ENCODE measurements around the gene TPM2. TPM values are rescaled to one million over a fixed set of nuclear protein-coding genes. Genes with fewer than 3 reads are reported as not detected.

TPM2 gene
- total RNA-seq, 1 experiment from 2014 or later, result 7.0 TPM

- intact Hi-C loops (cut with micrococcal nuclease), result no loop called here
- ChIA-PET POLR2A (ENCODE audit: unreplicated experiment) (no interaction called here), CTCF (interaction anchor here (0.6 kb wide), 1 partner anchor 1648 kb away, joined by 3 read pairs; no protein-coding TSS in a partner anchor)
- H3K9ac ChIP-seq (ENCODE audit: low read length), result no peak overlapping the region
- TF ChIP-seq CTCF (conservative IDR thresholded peaks at IDR 0.05; ENCODE audit: low read depth, low read length) (no peak), EZH2 (IDR thresholded peaks at IDR 0.05; ENCODE audit: low read length, unreplicated experiment) (no peak), EZH2phosphoT487 (IDR thresholded peaks at IDR 0.05; ENCODE audit: borderline replicate concordance, low read length) (no peak)
- no peaks in the 10 kb centered on the region for H3K9me3 ChIP-seq (ENCODE audit: low read length)
- no peaks in the 10 kb centered on the region for H3K27me3 ChIP-seq (ENCODE audit: low read length)
- BruUV-seq (replicated peaks), result no TSS peak
- peaks cover 6% of the 10 kb centered on the region; the same call in 1 of the 2 replicates for H3K4me1 ChIP-seq (ENCODE audit: insufficient read depth, low read length)
- H3K27ac ChIP-seq (ENCODE audit: low read length), result no peak overlapping the region
- H3K36me3 ChIP-seq (ENCODE audit: low read depth, low read length), result no peaks in the 10 kb centered on the region
- DNase-seq (no peak), ATAC-seq (no peak)
- no peak overlapping the region for H2AFZ ChIP-seq (ENCODE audit: low read length)
- H3K4me2 ChIP-seq (ENCODE audit: low read length), result no peak overlapping the region
- H3F3A ChIP-seq (ENCODE audit: low read length, unreplicated experiment), result no peaks in the 10 kb centered on the region
- no peaks in the 10 kb centered on the region for H4K20me1 ChIP-seq (ENCODE audit: low read length)
- H3K79me2 ChIP-seq (ENCODE audit: low read length), result no peaks in the 10 kb centered on the region
- H3K4me3 ChIP-seq (ENCODE audit: low read length), result no peak overlapping the region
- H3K9me2 ChIP-seq (replicated peaks; ENCODE audit: low read length), result no peaks in the 10 kb centered on the region
These were observed 14.5 kb downstream of the TPM2 start for GRCh38 chr9:35675204-35675603.

- H3F3A ChIP-seq (ENCODE audit: low read length, unreplicated experiment), result no peaks in the 10 kb centered on the region
- peaks cover 15% of the 10 kb centered on the region for H3K4me1 ChIP-seq (ENCODE audit: insufficient read depth, low read length)
- no peaks in the 10 kb centered on the region for H3K9me2 ChIP-seq (replicated peaks; ENCODE audit: low read length)
- intact Hi-C loops (cut with micrococcal nuclease), result no loop called here
- CTCF ChIA-PET, result no interaction called here
- no peak overlapping the region for H3K9ac ChIP-seq (ENCODE audit: low read length)
- TF ChIP-seq CTCF (conservative IDR thresholded peaks at IDR 0.05; ENCODE audit: low read depth, low read length) (no peak), EZH2phosphoT487 (IDR thresholded peaks at IDR 0.05; ENCODE audit: borderline replicate concordance, low read length) (no peak), EZH2 (IDR thresholded peaks at IDR 0.05; ENCODE audit: low read length, unreplicated experiment) (no peak)
- POLR2A ChIA-PET (ENCODE audit: unreplicated experiment), result no interaction called here
- no peaks in the 10 kb centered on the region for H4K20me1 ChIP-seq (ENCODE audit: low read length)
- DNase-seq (no peak), ATAC-seq (no peak)
- H3K4me3 ChIP-seq (ENCODE audit: low read length), result no peak overlapping the region
- no peak overlapping the region for H3K4me2 ChIP-seq (ENCODE audit: low read length)
- no peaks in the 10 kb centered on the region for H3K9me3 ChIP-seq (ENCODE audit: low read length)
- BruUV-seq (replicated peaks), result no TSS peak
- H2AFZ ChIP-seq (ENCODE audit: low read length), result no peak overlapping the region
- H3K27me3 ChIP-seq (ENCODE audit: low read length), result no peaks in the 10 kb centered on the region
- H3K27ac ChIP-seq (ENCODE audit: low read length), result no peak overlapping the region
- H3K36me3 ChIP-seq (ENCODE audit: low read depth, low read length), result no peaks in the 10 kb centered on the region
- no peaks in the 10 kb centered on the region for H3K79me2 ChIP-seq (ENCODE audit: low read length)
These were observed 15.7 kb downstream of the TPM2 start for GRCh38 chr9:35674025-35674361.

GRCh38 chr9:35673132-35674024 is 16.3 kb downstream of the TPM2 start, which contains the start of gene CA9:
TSS of gene CA9 (plus strand) at chr9:35673928. CDS start at chr9:35673960, 32 bp downstream.
- H3K27me3 ChIP-seq (ENCODE audit: low read length), result no peaks in the 10 kb centered on the region
- no peak for ATAC-seq
- TF ChIP-seq EZH2 (IDR thresholded peaks at IDR 0.05; ENCODE audit: low read length, unreplicated experiment) (no peak), CTCF (conservative IDR thresholded peaks at IDR 0.05; ENCODE audit: low read depth, low read length) (no peak), EZH2phosphoT487 (IDR thresholded peaks at IDR 0.05; ENCODE audit: borderline replicate concordance, low read length) (no peak)
- H3K4me2 ChIP-seq (ENCODE audit: low read length), result no peak within 1 kb of the TSS
- H3K9me2 ChIP-seq (replicated peaks; ENCODE audit: low read length), result no peaks in the 10 kb centered on the region
- ChIA-PET POLR2A (ENCODE audit: unreplicated experiment) (no interaction called here), CTCF (no interaction called here)
- H3K9ac ChIP-seq (ENCODE audit: low read length), result no peak within 1 kb of the TSS
- no peak within 1 kb of the TSS for H2AFZ ChIP-seq (ENCODE audit: low read length)
- intact Hi-C loops (cut with micrococcal nuclease), result no loop called here
- DNase-seq, result no peak
- H3K9me3 ChIP-seq (ENCODE audit: low read length), result no peaks in the 10 kb centered on the region
- H3K79me2 ChIP-seq (ENCODE audit: low read length), result no peaks in the 10 kb centered on the region
- H3K4me3 ChIP-seq (ENCODE audit: low read length), result no peak within 1 kb of the TSS
- no peaks in the 10 kb centered on the region for H3F3A ChIP-seq (ENCODE audit: low read length, unreplicated experiment)
- H3K36me3 ChIP-seq (ENCODE audit: low read depth, low read length), result no peaks in the 10 kb centered on the region
- peaks cover 19% of the 10 kb centered on the region for H3K4me1 ChIP-seq (ENCODE audit: insufficient read depth, low read length)
- no TSS peak for BruUV-seq (replicated peaks)
- H4K20me1 ChIP-seq (ENCODE audit: low read length), result no peaks in the 10 kb centered on the region
- no peak within 1 kb of the TSS for H3K27ac ChIP-seq (ENCODE audit: low read length)
